ENCODE data around the gene ENO2. TPM values are rescaled to one million over a fixed set of nuclear protein-coding genes. Genes with fewer than 3 reads are reported as not detected.

The ENO2 gene
- total RNA-seq, 1 donor from 2014 or later, result 5.3 TPM

GRCh38 chr12:6923851-6924250 is 9.5 kb downstream of the ENO2 start:
- Mint-ChIP-seq H3K36me3 (ENCODE audit: low read depth, unreplicated experiment) (peaks cover 16% of the 10 kb centered on the region), H3K4me1 (ENCODE audit: unreplicated experiment) (peaks cover 61% of the 10 kb centered on the region), H3K4me3 (ENCODE audit: unreplicated experiment) (no peak overlapping the region), H3K9me3 (ENCODE audit: unreplicated experiment) (no peaks in the 10 kb centered on the region), H3K27me3 (ENCODE audit: unreplicated experiment) (peaks cover 30% of the 10 kb centered on the region), H3K27ac (ENCODE audit: unreplicated experiment) (peak overlapping the region; percentile 97)
- DNase-seq (ENCODE audit: low spot score), result no peak
- no peak for TF ChIP-seq CTCF (IDR thresholded peaks at IDR 0.05; ENCODE audit: unreplicated experiment)

GRCh38 chr12:6925239-6925539 is 10.8 kb downstream of the ENO2 start:
- Mint-ChIP-seq H3K27ac (ENCODE audit: unreplicated experiment) (peak overlapping the region; percentile 97), H3K4me1 (ENCODE audit: unreplicated experiment) (peaks cover 66% of the 10 kb centered on the region), H3K36me3 (ENCODE audit: low read depth, unreplicated experiment) (peaks cover 22% of the 10 kb centered on the region)

DNA sequence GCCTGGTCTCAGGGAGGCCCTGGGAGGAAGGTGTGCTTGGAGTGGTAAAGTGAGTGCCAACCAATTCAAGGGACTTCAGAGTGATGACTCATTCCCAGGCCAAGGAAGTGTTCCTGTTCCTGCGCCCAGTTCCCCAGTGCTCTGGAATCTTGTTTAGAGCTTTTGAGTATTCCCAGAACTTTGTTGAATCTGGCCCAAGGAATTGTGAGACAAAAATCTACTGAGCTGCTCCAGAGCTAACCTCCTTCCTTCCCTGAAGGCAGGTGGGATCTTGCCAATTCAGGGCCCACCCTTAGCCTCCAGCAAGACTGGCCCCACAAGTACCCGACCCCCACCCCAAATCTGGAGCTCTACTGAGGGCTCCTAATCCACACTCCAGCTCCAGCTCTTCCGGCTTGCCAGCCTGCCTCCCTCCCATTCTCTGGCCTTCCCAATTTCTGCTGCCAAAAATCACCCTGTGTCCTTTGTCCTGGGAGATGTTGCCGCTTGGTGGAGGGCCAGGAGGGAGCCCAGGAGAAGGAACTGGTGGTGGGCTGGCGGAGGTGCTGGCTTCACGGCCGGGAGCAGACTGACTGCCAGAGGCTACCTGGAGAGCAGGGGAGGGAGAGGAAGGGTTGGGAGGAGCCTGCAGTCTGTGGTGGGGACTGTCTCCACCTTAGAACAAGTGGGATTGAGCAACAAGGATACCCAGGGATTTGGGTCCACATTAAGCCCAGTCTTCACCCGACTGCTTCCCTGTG is 11.3 kb downstream of the ENO2 start:
- peak overlapping the region; percentile 97 for H3K27ac Mint-ChIP-seq (ENCODE audit: unreplicated experiment)
- peaks cover 28% of the 10 kb centered on the region for H3K27me3 Mint-ChIP-seq (ENCODE audit: unreplicated experiment)
- no peaks in the 10 kb centered on the region for H3K9me3 Mint-ChIP-seq (ENCODE audit: unreplicated experiment)
- DNase-seq (ENCODE audit: low spot score), result peak; percentile 53
- H3K4me3 Mint-ChIP-seq (ENCODE audit: unreplicated experiment), result peak overlapping the region; percentile 99
- H3K4me1 Mint-ChIP-seq (ENCODE audit: unreplicated experiment), result peaks cover 68% of the 10 kb centered on the region
- peaks cover 22% of the 10 kb centered on the region for H3K36me3 Mint-ChIP-seq (ENCODE audit: low read depth, unreplicated experiment)
- no peak for TF ChIP-seq CTCF (IDR thresholded peaks at IDR 0.05; ENCODE audit: unreplicated experiment)

More at GRCh38 chr12:6925239-6925539, 10.8 kb downstream of the ENO2 start:
- Mint-ChIP-seq H3K4me3 (ENCODE audit: unreplicated experiment) (peak overlapping the region; percentile 99), H3K27me3 (ENCODE audit: unreplicated experiment) (peaks cover 28% of the 10 kb centered on the region), H3K9me3 (ENCODE audit: unreplicated experiment) (no peaks in the 10 kb centered on the region)
- DNase-seq (ENCODE audit: low spot score), result no peak
- TF ChIP-seq CTCF (IDR thresholded peaks at IDR 0.05; ENCODE audit: unreplicated experiment), result no peak

DNA sequence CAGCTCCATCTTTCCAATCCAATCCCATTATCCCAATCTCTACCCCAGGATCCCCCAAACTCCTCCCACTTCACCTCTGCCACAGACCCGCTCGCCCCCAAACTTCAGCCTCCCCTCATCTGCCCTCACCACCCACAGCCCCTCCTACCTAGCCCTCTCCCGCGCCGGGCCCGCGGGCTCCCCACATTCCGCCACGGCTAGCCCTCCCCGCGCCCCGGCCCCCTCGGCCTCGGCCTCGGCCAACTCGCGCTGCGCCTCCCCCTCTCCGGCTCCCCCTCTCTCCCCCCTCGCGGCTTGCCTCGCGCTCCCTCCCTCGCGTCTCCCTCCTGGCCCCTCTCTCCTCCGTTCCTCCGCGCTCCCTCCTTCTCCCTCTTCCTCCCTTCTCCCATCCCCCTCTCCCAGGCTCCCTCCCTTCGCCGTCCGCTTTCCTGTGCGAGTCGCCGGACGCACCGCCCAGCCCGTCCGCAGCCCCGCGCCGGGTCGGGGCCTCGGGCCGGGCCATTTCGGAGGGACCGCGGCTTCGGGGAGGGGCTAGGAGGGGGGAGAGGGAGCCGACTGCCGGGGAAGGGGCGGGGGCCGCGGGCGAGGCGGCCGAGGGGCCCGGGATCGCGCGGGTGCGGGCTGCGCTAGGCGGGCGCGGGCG is 13.1 kb downstream of the ENO2 start, which contains the start of gene ATN1:
Gene ATN1, plus strand, starts transcription at position 581 of the 643 bp plus-strand sequence. CDS start 6,043 bp downstream, outside the sequence.
- H3K27me3 Mint-ChIP-seq (ENCODE audit: unreplicated experiment), result peaks cover 33% of the 10 kb centered on the region

More for the DNA sequence above, 13.1 kb downstream of the ENO2 start, which contains the start of gene ATN1:
- DNase-seq (ENCODE audit: low spot score), result peak; percentile 75
- peaks cover 30% of the 10 kb centered on the region for H3K36me3 Mint-ChIP-seq (ENCODE audit: low read depth, unreplicated experiment)
- peak within 1 kb of the TSS; percentile 97 for H3K27ac Mint-ChIP-seq (ENCODE audit: unreplicated experiment)
- peak within 1 kb of the TSS; percentile 100 for H3K4me3 Mint-ChIP-seq (ENCODE audit: unreplicated experiment)
- no peak for TF ChIP-seq CTCF (IDR thresholded peaks at IDR 0.05; ENCODE audit: unreplicated experiment)
- H3K9me3 Mint-ChIP-seq (ENCODE audit: unreplicated experiment), result no peaks in the 10 kb centered on the region
- H3K4me1 Mint-ChIP-seq (ENCODE audit: unreplicated experiment), result peaks cover 74% of the 10 kb centered on the region

All from endothelial cell (in vitro differentiated cells).